ENCODE data around the gene PLCD1.
"Not testable (repeated sequence)": the region's sequence is repeated elsewhere in the genome, so short reads cannot be mapped to it uniquely, and the experiment has no call there.

PLCD1 gene

DNA sequence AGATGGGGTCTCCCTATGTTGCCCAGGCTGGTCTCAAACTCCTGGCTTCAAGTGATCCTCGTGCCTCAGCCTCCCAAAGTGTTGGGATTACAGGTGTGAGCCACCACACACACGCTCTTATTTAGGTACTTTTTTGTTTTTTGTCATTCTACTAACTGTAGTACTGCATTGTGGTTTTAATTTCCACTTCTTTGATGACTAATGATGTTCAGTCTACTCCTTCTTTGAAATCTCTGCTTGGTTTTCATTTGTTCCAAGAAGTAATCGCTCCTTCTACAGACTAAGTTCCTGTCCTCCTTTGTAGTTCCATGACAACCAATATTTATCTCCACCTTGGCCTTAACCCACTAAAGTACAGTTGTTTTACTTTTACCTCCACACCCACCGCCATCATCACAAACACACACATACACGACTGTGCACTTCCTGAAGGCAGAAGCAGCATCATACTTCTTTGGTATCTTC, 9.0 kb upstream of the PLCD1 start:
- Histone ChIP-seq H3K4me1 (ENCODE audit: control insufficient read depth, insufficient read depth, low read length) (peaks cover 7% of the 10 kb centered on the region), H3K27ac (ENCODE audit: insufficient read depth, low read depth, low read length, poor library complexity, severe bottlenecking) (no peak overlapping the region), H3K9me3 (ENCODE audit: control insufficient read depth, low read length) (no peaks in the 10 kb centered on the region), H3K27me3 (ENCODE audit: control insufficient read depth, insufficient read depth, low read length, poor library complexity, severe bottlenecking) (peaks cover 33% of the 10 kb centered on the region), H3K36me3 (ENCODE audit: control insufficient read depth, insufficient read depth, low read length) (no peaks in the 10 kb centered on the region), H3K4me3 (ENCODE audit: insufficient read depth, low read depth, low read length) (peak overlapping the region; percentile 60)
- WGBS, 2 experiments: 87 to 88% methylated on average over 5 of the region's 5 CpGs

DNA sequence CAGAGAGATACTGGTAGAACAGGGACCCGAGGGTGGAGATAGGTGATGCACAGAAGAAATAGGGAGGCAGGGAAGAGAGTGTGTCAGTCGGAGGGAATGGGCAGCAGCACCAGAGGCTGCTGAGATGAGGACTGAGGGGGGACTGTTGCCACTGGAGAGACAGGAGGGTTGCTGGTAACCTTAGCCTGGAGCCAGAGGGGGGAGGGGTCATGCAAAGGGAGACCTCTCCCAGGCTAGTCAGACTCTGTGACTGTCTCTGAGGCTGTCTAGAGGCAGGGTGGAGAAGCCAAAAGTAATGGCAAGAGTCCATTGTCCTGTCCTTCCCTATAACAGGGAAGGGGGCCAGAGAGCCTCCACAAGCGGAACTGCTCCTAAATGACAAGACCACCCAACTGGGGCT, 7.5 kb upstream of the PLCD1 start:
- WGBS, 2 experiments: 84 to 87% methylated on average over 3 of the region's 3 CpGs
- Histone ChIP-seq H3K36me3 (ENCODE audit: control insufficient read depth, insufficient read depth, low read length) (no peaks in the 10 kb centered on the region), H3K4me1 (ENCODE audit: control insufficient read depth, insufficient read depth, low read length) (peaks cover 7% of the 10 kb centered on the region), H3K27ac (ENCODE audit: insufficient read depth, low read depth, low read length, poor library complexity, severe bottlenecking) (no peak overlapping the region), H3K9me3 (ENCODE audit: control insufficient read depth, low read length) (no peaks in the 10 kb centered on the region), H3K4me3 (ENCODE audit: insufficient read depth, low read depth, low read length) (no peak overlapping the region), H3K27me3 (ENCODE audit: control insufficient read depth, insufficient read depth, low read length, poor library complexity, severe bottlenecking) (peaks cover 45% of the 10 kb centered on the region)

DNA sequence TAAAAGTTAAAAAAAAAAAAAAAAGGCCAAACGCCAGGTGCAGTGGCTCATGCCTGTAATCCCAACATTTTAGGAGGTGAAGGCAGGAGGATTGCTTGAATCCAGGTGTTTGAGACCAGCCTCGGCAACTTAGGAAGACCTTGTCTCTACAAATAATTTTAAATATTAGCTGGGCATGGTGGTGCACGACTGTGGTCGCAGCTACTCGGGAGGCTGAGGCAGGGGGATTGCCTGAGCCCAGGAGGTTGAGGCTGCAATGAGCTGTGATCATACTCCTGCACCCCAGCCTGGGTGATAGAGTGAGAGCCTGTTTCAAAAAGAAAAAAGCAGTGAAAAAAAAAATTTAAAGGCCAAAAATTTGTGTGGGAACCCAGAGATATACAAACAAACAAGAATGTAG, 6.8 kb upstream of the PLCD1 start:
- Histone ChIP-seq H3K4me1 (ENCODE audit: control insufficient read depth, insufficient read depth, low read length) (peaks cover 7% of the 10 kb centered on the region), H3K4me3 (ENCODE audit: insufficient read depth, low read depth, low read length) (no peak overlapping the region), H3K36me3 (ENCODE audit: control insufficient read depth, insufficient read depth, low read length) (no peaks in the 10 kb centered on the region), H3K9me3 (ENCODE audit: control insufficient read depth, low read length) (no peaks in the 10 kb centered on the region), H3K27ac (ENCODE audit: insufficient read depth, low read depth, low read length, poor library complexity, severe bottlenecking) (no peak overlapping the region), H3K27me3 (ENCODE audit: control insufficient read depth, insufficient read depth, low read length, poor library complexity, severe bottlenecking) (peaks cover 50% of the 10 kb centered on the region)
- 93 to 95% methylated on average over 5 of the region's 5 CpGs for WGBS, 2 experiments

DNA sequence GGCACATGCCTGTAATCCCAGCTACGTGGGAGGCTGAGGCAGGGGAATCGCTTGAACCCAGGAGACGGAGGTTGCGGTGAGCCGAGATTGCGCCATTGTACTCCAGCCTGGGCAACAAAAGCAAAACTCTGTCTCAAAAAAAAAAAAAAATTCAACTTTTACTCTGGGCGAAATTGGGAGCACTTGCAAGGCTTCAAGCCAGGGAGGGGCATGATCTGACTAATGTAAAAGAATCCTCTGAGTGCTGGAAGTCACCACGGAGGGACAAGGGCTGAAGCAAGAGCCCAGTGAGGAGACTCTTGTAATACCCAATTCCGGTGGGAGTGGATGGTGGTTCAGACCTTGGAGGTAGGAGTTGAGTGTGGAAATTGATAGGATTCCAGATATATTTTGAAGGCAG, 4.9 kb upstream of the PLCD1 start:
- H3K36me3 ChIP-seq (ENCODE audit: control insufficient read depth, insufficient read depth, low read length); H3K9me3 ChIP-seq (ENCODE audit: control insufficient read depth, low read length); H3K4me3 ChIP-seq (ENCODE audit: insufficient read depth, low read depth, low read length); H3K4me1 ChIP-seq (ENCODE audit: control insufficient read depth, insufficient read depth, low read length); H3K27ac ChIP-seq (ENCODE audit: insufficient read depth, low read depth, low read length, poor library complexity, severe bottlenecking): not testable (repeated sequence)
- 85 to 90% methylated on average over 9 of the region's 9 CpGs for WGBS, 2 experiments
- H3K27me3 ChIP-seq (ENCODE audit: control insufficient read depth, insufficient read depth, low read length, poor library complexity, severe bottlenecking): peaks cover 50% of the 10 kb centered on the region

DNA sequence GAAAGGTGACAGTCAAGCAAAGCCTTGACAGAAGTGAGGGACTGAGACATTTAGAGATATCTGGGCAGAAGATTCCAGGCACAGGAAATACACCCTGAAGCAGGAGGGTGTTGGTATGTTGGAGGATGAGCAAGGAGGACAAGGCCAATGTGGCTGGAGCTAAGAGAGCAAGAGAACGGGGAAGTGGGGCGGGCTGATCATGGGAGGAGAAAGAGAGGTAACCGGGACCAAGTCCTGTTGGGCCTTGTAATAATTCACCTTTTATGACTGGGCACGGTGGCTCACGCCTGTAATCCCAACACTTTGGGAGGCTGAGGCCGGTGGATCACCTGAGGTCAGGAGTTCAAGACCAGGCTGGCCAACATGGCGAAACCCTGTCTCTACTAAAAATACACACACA, 4.1 kb upstream of the PLCD1 start:
- H3K4me3 ChIP-seq (ENCODE audit: insufficient read depth, low read depth, low read length); H3K9me3 ChIP-seq (ENCODE audit: control insufficient read depth, low read length); H3K36me3 ChIP-seq (ENCODE audit: control insufficient read depth, insufficient read depth, low read length); H3K27ac ChIP-seq (ENCODE audit: insufficient read depth, low read depth, low read length, poor library complexity, severe bottlenecking); H3K4me1 ChIP-seq (ENCODE audit: control insufficient read depth, insufficient read depth, low read length): not testable (repeated sequence)
- peaks cover 49% of the 10 kb centered on the region for H3K27me3 ChIP-seq (ENCODE audit: control insufficient read depth, insufficient read depth, low read length, poor library complexity, severe bottlenecking)
- WGBS, 2 experiments: 93 to 95% methylated on average over 6 of the region's 7 CpGs

DNA sequence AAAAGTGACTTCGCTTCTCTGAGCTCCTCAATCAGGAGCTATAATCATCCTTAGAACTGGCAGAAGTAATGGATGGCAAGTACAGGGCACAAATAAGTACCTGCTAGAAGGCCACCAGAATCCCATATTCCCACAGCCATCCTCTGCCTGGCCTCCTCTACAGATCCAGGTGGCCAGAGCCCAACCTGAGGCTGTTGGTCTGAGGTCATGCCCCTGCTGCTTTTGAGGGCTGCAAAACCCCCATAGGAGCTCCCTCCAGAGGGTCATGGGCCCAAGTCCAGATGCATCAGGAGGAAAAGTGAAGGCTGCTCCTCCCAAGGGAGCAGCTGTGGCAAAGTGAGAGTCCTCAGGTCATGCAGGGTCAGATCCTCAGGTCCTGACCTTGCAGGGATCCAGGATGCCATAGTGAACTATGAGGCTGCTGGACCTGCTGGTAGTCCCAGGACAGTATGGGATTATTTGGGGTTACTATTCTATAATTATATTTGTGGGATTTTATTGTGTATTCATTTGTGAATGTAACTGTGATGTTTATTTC, 3.0 kb upstream of the PLCD1 start:
- 91 to 100% methylated on average over 1 of the region's 1 CpG for WGBS, 2 experiments
- no peak overlapping the region for H3K27ac ChIP-seq (ENCODE audit: insufficient read depth, low read depth, low read length, poor library complexity, severe bottlenecking)
- H3K36me3 ChIP-seq (ENCODE audit: control insufficient read depth, insufficient read depth, low read length): no peaks in the 10 kb centered on the region
- no peaks in the 10 kb centered on the region for H3K9me3 ChIP-seq (ENCODE audit: control insufficient read depth, low read length)
- H3K27me3 ChIP-seq (ENCODE audit: control insufficient read depth, insufficient read depth, low read length, poor library complexity, severe bottlenecking): peaks cover 53% of the 10 kb centered on the region
- H3K4me1 ChIP-seq (ENCODE audit: control insufficient read depth, insufficient read depth, low read length): peaks cover 4% of the 10 kb centered on the region
- no peak overlapping the region for H3K4me3 ChIP-seq (ENCODE audit: insufficient read depth, low read depth, low read length)

DNA sequence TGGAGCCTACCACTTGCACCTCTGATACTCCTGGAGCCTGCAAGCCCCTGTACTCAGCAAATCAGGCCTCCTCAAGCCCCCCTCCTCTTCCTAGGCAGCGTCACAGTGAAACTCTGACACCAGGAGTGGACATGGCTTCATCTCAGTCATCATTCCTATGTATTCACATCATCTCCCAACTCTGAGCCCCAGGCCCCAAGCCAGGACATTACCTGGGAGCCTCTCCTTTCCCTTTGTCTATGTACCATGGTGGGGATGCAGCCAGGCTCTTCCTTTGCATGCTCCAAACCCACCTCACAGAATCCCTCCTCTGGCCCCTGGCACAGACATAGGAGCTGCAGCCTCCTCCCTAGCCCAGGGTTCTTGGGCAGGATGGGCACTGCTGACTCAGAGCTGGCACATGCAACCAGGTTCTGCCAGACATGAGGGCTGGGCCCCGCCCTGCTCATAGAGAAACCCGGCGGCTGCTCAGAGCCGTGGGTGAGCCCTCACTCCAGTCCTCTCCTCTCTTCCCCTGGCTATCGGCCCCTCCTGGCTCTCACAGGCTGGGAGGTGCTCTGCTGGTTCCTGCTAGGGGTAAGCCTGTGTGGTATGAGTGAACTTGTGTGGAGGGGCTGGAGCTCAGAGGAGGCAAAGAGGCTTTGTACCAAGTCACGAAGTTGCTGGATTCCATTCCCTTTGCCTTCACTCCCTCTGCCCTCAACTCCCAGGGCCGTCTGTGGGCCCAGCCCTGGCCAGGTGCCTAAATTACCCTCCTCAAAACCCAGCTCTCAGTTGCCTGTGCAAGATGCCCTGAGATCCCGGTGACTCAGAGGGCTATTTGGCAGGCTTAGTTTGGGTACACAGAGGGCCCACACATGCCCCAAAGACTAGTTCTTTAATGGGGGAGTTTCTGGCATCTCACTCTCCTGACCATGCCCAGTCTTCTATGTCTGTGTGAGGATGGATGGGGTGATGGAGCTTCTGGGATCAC, 1.9 kb upstream of the PLCD1 start:
- H3K4me3 ChIP-seq (ENCODE audit: insufficient read depth, low read depth, low read length): no peak overlapping the region
- H3K36me3 ChIP-seq (ENCODE audit: control insufficient read depth, insufficient read depth, low read length): no peaks in the 10 kb centered on the region
- H3K27me3 ChIP-seq (ENCODE audit: control insufficient read depth, insufficient read depth, low read length, poor library complexity, severe bottlenecking): peaks cover 64% of the 10 kb centered on the region
- peaks cover 4% of the 10 kb centered on the region for H3K4me1 ChIP-seq (ENCODE audit: control insufficient read depth, insufficient read depth, low read length)
- H3K27ac ChIP-seq (ENCODE audit: insufficient read depth, low read depth, low read length, poor library complexity, severe bottlenecking): no peak overlapping the region
- no peaks in the 10 kb centered on the region for H3K9me3 ChIP-seq (ENCODE audit: control insufficient read depth, low read length)
- 79 to 82% methylated on average over 8 of the region's 9 CpGs for WGBS, 2 experiments

DNA sequence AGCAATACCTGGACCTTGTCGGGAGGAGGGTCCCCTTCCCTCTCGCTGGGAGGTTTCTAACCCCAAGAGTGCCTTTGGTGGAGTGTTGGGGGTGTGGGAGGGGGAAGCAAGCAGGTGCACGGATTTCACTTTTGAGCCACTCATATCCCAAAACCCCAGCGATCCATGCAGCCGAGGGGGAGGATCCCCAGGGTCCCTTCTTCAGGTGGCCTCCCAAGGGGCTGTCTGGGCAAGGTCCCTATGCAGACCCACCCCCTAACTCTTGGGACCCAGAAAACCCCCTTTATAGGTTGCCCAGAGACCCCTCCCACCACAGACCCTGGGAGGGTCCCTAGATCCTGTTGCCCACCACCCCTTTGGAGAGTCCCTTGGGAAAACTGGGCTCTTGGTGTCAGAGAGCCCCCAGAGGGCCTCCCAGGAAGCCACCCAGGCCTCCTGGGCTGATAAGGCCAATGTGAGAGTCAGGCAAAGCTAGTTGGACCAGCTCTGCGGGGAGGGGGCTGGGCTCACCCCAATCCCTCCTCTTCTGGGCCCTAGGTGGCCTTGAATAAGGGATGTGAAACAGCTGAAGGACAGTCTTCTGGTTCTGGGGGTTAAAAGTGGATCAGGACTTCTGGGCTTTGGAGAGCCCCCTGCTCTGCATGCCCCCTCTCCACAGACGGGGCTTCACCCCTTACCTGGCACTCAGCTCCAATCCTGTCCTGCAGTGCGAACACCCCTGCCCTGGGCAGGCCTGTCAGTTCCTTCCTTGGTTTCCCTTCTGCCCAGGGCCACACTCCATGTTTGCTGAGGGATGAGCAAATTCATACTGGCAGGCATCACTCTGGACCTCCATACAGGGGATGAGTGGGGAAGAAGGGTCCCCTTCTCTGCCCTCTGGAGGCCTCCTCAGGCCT, 932 bp upstream of the PLCD1 start:
- H3K4me3 ChIP-seq (ENCODE audit: insufficient read depth, low read depth, low read length): peak overlapping the region; percentile 62
- H3K27ac ChIP-seq (ENCODE audit: insufficient read depth, low read depth, low read length, poor library complexity, severe bottlenecking): no peak overlapping the region
- H3K9me3 ChIP-seq (ENCODE audit: control insufficient read depth, low read length): no peaks in the 10 kb centered on the region
- no peaks in the 10 kb centered on the region for H3K36me3 ChIP-seq (ENCODE audit: control insufficient read depth, insufficient read depth, low read length)
- H3K4me1 ChIP-seq (ENCODE audit: control insufficient read depth, insufficient read depth, low read length): peaks cover 7% of the 10 kb centered on the region
- peaks cover 73% of the 10 kb centered on the region for H3K27me3 ChIP-seq (ENCODE audit: control insufficient read depth, insufficient read depth, low read length, poor library complexity, severe bottlenecking)
- WGBS, 2 experiments: 57 to 63% methylated on average over 8 of the region's 8 CpGs

DNA sequence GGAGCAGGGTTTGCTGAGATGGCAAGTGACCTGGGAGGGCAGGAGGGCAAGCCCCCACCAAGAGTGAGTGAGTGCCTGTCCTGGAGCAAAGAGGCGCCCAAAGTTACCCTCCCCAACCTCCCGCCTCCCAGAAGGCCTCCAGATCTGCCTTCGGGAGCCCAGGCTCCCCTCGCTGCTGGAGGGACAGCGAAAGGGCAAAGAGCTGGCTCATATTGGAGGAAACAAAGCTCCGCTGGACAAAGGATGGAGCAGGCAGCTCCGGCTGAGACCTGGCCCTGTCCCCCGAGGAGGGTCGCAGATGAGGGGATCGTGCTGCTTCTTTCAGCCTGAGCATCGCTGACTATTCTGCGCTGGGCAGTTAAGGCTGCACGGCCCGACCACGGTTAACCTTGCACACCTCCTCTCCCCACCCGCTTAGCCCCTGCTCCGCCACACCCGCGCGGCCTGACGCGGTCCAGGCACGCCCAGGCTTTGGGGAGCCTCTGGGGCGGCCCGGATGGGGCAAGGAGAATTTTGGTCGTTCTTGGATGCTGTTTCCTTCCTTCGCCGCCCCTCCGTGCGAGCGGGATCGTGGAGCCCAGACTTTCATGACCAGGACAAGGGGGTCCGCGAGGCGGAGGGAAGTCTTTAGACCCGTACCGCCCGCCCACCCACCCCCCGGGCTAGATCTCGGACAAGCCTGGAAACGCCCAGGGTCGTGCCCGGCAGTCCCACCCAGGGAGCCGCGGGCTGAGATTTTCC, 651 bp downstream of the PLCD1 start:
- H3K4me1 ChIP-seq (ENCODE audit: control insufficient read depth, insufficient read depth, low read length): peaks cover 11% of the 10 kb centered on the region
- no peak overlapping the region for H3K27ac ChIP-seq (ENCODE audit: insufficient read depth, low read depth, low read length, poor library complexity, severe bottlenecking)
- peak overlapping the region; percentile 62 for H3K4me3 ChIP-seq (ENCODE audit: insufficient read depth, low read depth, low read length)
- H3K36me3 ChIP-seq (ENCODE audit: control insufficient read depth, insufficient read depth, low read length): no peaks in the 10 kb centered on the region
- H3K9me3 ChIP-seq (ENCODE audit: control insufficient read depth, low read length): no peaks in the 10 kb centered on the region
- WGBS, 2 experiments: 3% methylated on average over 45 of the region's 45 CpGs
- peaks cover 77% of the 10 kb centered on the region for H3K27me3 ChIP-seq (ENCODE audit: control insufficient read depth, insufficient read depth, low read length, poor library complexity, severe bottlenecking)
